Stimulated activated CD4-positive, alpha-beta T cell treated with anti-CD3 and anti-CD28 coated beads, TNF-alpha, amount 100 ng/mL, for 4 hours (primary cell): ENCODE results near the gene E2F8.

Experiments
- DNase-seq, 3 experiments: peaks; one replicate each; pipeline ENCODE4 v3.0.0-alpha.2; 2020; ENCODE audit warnings: low read depth in 3 of 3

Gene E2F8

GRCh38 chr11:19187114-19187832, 53.5 kb downstream of the E2F8 start:
- no peak for DNase-seq

- no peak for DNase-seq
Observed at GRCh38 chr11:19185516-19186052, 55.2 kb downstream of the E2F8 start.

GRCh38 chr11:19185036-19185435, 55.7 kb downstream of the E2F8 start:
- no peak for DNase-seq

GRCh38 chr11:19183646-19184045, 57.1 kb downstream of the E2F8 start:
- DNase-seq: no peak

- DNase-seq: no peak
Observed at GRCh38 chr11:19181531-19182261, 59.0 kb downstream of the E2F8 start.

- no peak for DNase-seq
Observed at GRCh38 chr11:19176629-19177186, 64.0 kb downstream of the E2F8 start.
